Measurements from ENCODE around the gene JARID2.

DNA sequence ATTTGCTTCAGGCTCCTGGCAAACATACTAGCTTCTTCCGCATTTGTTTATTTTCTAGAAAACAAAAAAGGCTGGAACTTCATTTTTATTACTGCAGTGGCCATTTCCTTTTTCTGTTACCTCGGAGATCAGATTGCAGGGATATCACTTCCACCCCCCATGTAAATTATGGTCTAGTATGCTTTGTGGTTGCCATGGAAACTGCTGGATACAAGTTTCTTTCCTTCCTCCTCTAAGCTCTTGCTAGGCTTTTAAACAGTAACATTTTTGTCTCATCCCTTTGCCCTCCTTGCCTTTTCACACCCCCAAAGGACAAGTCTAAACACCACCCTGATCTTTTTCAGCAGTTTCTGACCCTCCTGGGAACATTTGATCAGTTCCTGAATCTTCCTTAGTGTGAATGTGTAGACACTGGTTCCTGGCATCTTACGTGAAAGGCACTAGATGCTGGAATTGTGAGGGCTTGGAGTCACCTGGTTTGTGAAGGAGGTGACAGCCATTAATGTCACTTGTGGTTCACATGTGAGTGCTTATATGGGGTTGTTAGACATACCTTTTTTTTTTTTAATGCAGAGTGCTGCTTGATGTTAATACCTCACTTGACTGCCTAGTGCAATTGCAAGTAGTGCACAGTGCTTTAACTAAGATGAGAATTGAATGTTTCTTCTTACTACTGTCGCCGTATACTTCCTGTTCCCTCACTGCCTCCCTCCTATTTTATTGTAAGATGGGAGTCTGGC is 181.6 kb downstream of the JARID2 start:
- TF ChIP-seq, protein P1, sequence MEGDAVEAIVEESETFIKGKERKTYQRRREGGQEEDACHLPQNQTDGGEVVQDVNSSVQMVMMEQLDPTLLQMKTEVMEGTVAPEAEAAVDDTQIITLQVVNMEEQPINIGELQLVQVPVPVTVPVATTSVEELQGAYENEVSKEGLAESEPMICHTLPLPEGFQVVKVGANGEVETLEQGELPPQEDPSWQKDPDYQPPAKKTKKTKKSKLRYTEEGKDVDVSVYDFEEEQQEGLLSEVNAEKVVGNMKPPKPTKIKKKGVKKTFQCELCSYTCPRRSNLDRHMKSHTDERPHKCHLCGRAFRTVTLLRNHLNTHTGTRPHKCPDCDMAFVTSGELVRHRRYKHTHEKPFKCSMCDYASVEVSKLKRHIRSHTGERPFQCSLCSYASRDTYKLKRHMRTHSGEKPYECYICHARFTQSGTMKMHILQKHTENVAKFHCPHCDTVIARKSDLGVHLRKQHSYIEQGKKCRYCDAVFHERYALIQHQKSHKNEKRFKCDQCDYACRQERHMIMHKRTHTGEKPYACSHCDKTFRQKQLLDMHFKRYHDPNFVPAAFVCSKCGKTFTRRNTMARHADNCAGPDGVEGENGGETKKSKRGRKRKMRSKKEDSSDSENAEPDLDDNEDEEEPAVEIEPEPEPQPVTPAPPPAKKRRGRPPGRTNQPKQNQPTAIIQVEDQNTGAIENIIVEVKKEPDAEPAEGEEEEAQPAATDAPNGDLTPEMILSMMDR (conservative IDR thresholded peaks at IDR 0.05; ENCODE audit: low read length): no peak
- TF ChIP-seq EZH2phosphoT487 (IDR thresholded peaks at IDR 0.05; ENCODE audit: borderline replicate concordance, low read depth, low read length): no peak
